Inferior parietal cortex (tissue), 1 donor: Measurements from ENCODE around the gene NCOA7.
A peak's percentile ranks its signal among the peaks of the same experiment; 100 is the strongest.

Source experiments
- DNase-seq: peaks from one replicate; pipeline ENCODE4 v3.0.0-alpha.2; 2016; ENCODE audit errors: extremely low spot score

Gene NCOA7

DNA sequence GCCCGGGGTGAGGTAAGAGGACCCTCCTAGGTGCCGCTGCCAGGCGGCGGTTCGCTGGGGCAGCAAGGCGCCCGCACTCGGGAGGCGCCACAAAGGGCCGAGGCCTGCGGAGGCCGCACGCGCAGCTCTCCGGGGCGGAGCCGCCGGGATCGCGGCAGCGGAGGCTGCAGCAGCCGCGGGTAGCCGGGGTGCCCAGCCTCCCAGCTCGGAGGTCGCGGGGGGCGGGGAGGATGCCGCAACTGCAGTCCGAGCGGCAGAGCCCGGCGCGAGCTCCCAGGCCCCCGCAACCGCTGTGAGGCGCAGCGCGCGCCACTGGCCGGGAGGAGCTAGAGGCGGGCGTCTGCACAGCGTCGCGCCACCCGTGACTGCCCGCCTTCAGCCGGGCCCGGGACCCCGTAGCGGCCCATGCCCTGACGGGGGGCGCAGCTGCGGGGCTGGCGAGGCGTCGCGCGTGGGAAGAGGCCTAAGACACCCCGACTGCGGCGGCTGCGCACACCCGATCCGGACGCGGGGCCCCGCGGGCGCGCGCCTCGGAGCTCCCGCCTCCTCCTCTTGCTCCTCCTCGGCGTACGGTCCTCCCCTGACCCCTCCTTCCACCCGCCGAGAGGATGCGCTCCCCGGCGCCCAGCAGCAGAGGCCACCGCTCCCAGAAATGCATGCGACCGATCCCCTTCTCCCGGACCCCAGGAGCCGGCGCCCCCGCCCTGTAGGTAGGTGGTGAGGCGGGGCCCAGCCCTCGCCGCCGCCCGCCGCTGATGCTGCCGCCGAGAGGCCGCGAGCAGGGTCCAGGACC is at the start of gene NCOA7:
Gene NCOA7 (plus strand): TSS at position 603 of the 793 bp plus-strand sequence. CDS start 24,395 bp downstream, outside the sequence.
- peak; percentile 76 for DNase-seq

DNA sequence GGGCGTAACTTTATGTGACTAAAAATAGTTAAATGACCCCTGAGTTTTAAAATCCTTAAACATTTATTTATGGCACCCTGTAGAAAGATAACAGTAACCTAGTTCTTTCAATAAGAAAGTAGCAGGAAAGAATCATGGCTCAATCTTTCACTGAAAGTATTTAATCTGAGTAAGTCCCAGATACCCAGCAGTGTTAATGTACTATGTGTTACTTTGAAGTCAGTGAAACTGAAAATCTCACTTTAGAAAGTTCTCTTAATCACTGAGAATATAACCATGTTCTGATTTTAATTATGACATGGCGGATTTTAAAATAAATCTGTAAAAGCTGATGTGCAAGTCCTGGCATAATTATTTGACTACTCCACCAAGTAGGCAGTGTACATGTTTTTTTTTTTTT is 49.4 kb upstream of the NCOA7 start:
- no peak for DNase-seq

DNA sequence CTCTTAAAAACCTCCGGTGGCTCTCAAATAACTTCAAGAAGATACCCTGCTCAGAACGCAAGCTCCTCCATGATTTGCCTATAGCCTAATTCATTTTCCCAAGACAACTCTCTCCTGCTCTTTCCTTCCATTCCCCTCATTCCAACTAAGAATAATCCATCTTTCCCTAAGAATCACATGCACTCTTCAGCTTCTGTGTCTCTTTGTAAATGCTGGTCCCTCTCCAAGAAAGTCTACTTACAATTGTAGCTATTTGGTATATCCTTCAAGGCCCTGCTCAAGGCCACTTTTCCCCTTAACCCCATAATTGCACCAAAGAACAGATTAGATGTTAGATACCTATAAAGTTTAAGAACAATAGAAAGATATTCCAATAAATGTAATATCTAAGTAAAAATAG is 48.7 kb upstream of the NCOA7 start:
- DNase-seq = no peak

DNA sequence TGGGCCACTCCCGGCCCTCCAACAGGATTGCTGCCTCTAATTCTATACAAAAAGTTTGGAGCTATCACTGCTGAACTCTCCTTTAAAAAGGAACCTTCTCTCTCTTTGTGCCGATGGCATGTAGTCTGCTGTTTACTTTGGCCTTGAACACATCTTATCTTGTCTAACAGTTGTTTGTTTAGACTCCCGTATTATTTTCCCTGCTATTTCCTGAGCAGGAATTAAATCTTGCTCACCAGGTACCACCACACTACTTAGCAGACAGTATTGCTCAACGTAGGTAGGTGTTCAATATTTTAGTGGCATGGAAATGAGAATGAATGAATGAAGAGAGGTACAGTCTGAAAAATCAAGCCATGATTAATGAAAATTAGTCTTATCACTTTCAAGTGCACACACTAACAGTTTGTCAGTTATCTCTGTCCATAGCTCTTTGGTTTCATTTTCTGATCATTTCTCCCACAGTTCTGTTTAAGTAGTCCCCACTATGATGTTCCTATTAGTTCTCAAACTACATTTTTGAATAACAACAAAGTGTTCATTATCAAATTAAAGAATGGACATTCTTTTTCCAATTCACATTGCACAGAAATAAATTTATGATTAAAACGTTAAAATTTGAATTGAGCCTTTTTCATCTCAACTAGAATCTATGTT is 48.2 kb upstream of the NCOA7 start:
- DNase-seq = no peak

- DNase-seq = no peak
Measured at GRCh38 chr6:125743604-125744003, 47.2 kb upstream of the NCOA7 start.

- DNase-seq = no peak
Measured at GRCh38 chr6:125745281-125746018, 45.3 kb upstream of the NCOA7 start.

- DNase-seq = no peak
Measured at GRCh38 chr6:125746019-125746414, 44.7 kb upstream of the NCOA7 start.

DNA sequence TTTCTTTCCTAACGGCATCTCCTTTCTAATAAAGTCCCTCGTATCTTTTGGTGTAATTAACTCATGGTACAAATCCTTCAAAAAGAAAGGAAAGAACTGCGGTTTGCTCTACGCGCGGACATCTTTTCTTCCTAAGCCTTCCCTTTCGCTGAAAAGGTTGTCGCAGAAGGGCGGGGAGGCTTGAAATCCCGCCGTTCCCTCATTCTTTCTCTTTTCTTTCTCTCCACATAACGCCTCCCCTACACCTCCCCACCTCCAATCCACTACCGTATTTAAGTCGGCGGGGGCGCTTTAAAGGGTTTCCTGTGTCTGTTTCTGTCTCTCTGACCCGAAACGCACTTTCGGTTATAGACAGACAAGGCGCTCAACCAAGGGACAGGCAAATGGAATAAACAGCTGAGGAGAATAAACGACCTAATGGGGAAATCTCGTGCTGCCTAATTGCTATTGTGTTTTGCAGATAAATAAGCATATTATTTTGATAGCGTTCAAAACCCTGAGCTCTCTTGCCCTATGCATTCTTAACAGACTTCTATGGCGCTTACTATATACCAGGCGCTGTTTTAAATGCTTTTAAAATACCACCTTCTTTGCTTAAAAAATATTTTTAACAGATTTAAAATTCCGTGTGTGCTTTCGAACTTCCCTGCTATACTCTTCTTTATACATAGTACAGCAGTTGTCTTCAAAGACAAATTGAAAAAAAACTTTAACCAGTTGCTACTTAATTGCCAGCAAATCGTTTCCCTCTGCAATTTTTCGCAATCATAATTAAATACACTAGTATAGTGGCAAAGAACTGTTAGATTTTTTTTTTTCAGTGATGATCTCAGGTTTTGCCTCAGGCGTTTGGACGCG is 43.8 kb upstream of the NCOA7 start:
- DNase-seq = peak; percentile 75

DNA sequence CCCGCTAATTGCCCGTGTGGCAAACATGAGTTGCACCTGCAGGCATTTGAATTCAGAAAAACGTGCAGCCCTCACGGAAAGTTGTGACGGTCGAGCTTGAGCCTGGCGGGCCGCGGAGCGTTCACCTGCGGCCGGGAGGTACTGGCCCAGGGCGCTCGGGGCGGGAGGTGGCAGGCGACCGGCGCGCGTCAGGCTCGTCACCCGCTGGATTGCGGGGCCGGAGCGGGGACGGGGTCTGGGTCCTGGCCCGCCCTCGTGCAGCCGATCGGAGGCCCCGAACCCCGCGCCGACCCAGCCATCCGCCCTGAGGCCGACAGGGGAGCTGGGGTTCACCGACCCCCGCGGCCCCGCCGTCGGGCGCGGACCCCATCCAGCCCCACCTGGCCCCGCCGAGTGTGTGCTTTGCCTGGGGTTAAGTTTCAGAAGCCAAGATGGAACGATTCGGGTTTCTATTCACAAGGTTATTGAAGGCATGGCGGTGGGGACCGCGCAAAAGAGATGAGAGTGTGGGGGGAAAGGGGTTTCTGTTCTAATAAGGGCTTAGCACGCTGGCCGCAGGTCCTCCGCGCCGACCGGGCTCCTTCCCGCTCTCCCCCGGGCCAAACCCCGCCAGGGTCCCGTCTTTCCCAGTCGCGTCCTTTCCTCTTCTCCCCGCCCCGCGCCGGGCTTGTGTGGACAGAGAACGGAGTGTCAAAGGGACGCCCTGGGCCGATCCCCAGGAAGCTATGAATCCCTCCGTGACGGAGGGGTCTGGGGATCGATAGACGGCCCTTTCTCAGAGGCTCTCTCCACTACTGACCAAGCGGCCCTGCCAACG is 43.0 kb upstream of the NCOA7 start:
- DNase-seq = no peak

GRCh38 chr6:125748406-125749172 is 42.2 kb upstream of the NCOA7 start:
- peak; percentile 47 for DNase-seq

DNA sequence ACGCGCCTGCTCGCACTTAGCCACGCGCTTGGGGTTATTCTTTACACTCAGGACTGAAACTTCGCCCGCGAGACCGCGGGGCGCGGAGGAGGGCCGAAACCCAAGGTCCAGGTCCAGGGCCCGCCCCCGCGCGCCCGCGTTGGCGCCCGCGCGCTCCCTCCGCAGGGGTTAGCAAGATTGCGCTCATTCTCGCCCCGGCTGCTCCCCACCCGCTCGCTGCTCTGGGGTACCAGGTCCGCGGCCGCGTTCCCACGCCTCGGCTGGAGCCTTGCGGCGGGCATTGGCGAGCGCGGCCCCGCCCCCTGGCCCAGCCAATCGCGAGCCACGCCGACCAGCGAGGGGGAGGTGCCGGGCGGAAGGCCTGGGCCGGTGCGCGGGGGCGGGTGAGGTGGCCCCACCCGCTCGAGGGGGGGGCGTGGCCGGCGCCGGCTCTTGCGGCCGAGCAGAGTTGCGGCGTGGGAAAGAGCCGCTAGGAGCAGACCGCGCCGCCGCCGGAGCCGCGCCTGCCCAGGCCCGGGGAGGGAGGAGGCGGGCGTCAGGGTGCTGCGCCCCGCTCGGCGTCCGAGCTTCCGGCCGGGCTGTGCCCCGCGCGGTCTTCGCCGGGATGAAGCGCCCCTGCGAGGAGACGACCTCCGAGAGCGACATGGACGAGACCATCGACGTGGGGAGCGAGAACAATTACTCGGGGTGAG is 41.4 kb upstream of the NCOA7 start, which contains the start of gene HEY2:
Gene HEY2 (plus strand): TSS at position 460 of the 692 bp plus-strand sequence. CDS start 145 bp downstream, at position 605.
- peak; percentile 86 for DNase-seq

DNA sequence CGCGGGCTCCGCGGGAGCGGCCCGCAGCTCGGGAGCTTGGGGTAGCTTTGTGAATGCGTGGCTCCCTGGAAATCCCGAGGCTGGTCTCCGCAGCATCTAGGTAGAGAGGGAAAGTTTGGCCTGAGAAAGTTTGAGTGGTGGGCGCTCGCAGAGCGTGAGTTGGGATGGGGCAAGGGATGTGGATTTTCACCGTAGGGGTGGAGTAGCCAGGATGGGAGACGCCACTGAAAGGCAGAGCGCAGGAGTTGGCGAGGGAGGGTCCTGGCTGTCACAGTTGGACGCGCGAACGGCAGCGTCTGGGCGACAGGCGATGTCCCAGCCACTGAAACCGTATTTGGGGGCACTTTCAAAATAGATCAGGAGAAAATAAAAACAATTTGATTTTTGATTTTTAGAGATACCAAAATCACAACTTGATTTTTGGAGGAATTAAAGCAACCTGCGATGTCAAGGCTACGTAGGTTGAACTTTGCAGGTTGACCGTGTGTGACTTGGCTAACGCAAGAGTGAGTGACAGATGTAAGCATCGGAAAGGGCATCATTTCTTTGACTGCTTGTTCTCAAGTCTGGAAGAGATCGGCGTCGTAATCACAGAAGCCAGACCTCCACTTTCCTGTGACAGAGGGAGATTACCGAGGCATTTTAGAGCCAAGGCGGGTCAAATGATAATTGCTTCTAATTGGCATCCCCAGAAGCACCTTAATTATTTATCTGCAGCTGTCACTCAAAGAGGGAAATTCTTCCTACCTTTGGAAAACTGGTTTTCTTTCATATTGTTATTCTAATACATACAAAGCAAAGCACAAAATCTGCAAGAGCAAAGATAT is 40.7 kb upstream of the NCOA7 start:
- no peak for DNase-seq

- no peak for DNase-seq
Measured at GRCh38 chr6:125750692-125751333, 39.9 kb upstream of the NCOA7 start.

DNA sequence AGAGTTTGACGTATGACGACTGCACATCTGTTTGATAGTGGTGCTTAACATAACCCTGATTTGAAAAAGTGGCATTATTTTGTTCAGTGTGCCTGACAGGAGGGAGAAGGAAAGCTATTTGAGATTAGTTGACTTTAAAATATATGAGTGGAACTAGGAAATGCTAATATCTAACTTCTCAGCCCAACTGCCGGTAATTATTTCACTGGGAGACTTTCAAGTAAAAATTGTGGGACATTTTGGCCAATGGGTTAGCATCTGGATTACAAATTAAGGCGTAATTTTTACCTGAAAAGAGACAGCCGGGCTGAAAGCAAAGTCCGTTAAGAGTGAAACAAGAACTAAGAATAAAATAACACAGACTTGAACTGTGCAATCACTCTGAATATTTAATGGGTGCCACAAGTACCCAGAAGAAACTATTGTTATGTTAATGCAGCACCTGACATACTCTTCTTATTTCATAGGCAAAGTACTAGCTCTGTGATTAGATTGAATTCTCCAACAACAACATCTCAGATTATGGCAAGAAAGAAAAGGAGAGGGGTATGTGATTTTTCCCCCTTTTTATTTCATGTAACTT is 39.3 kb upstream of the NCOA7 start:
- DNase-seq = no peak

DNA sequence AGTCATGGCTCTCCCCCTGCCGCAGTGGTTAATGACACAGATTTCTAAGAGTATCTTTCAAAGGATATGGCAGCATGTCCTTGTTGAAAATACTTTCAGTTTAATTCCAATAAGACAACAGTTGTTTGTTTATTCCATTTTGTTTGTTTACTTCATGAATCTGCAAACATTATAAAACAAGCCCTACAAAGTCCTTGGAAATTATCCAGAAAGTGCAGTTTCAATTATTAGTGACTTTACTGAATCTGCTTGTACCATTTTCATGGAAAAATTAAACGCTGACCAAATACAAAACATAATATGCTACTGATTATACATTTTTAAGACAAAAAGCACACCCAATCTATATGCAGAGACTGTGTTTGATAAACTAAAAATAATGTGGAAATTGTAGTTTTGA is 38.0 kb upstream of the NCOA7 start:
- DNase-seq = no peak

- DNase-seq = peak; percentile 70
Measured at GRCh38 chr6:125753218-125753936, 37.4 kb upstream of the NCOA7 start.

GRCh38 chr6:125753937-125754259 is 36.9 kb upstream of the NCOA7 start:
- no peak for DNase-seq
